AG08395 (cell line): ENCODE results near the gene CLPSL1.

Source experiments
- DNase-seq: peaks from one replicate; pipeline ENCODE4 v3.0.0; 2012; ENCODE audit warnings: mixed read lengths, low spot score

Gene CLPSL1

DNA sequence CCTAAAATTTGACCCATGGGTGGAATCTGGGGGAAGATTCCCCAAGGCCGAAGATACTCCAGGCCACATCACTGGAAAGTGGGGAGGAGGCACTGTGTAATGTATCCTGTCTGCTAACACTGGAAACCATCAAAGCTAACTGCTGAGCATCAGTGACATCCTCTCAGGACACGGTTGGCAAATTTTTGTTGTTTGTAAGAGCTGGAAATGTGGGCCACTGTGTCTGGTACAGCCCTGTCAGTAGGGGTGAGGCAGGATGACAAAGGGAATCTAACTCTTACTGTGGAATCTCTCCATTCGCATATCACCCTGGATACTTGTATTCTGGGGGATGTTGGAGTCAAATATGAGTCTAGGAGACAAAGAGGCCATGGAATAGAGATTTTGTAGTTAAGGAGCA, 21.4 kb upstream of the CLPSL1 start:
- DNase-seq: no peak

DNA sequence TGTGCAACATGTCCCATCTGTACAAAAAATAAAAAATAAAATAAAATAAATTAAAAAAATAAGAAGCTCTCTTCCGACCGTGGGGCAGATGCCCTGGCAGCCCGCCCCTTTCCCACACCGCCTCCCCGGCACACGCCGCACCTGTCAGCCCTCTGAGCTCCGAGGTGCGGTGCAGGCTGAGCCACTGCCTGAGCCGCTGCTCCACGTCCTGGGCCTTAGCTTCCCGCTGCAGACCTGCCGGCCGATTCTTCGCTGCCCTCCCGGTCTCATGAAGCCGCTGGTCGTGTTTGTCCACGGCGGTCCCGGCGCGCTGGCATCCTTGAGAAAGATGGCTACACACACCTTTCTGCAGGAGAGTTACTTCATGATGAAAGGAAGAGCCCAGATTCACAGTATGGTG, 15.1 kb upstream of the CLPSL1 start:
- no peak for DNase-seq

DNA sequence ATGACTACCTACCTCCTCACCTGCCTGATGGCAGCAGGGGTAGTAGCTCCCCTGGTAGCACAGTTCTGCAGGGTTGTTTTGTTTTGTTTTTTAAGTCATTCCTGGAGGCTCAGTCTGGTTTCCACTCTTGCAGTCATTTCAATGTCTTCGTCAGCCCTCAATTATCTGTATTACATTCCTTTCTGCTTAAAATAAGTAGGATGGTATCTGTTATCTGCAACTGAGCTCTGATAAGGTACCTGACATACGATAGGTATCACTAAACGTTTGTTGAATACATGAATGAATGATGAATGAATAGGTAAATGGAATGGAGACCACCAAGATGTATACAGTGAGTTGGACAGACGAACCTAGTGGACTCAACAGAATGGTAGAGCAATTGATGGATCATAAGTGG, 11.6 kb upstream of the CLPSL1 start:
- DNase-seq: no peak

GRCh38 chr6:35771343-35771627, 9.5 kb upstream of the CLPSL1 start:
- DNase-seq: no peak

GRCh38 chr6:35774116-35774794, 6.6 kb upstream of the CLPSL1 start:
- no peak for DNase-seq

DNA sequence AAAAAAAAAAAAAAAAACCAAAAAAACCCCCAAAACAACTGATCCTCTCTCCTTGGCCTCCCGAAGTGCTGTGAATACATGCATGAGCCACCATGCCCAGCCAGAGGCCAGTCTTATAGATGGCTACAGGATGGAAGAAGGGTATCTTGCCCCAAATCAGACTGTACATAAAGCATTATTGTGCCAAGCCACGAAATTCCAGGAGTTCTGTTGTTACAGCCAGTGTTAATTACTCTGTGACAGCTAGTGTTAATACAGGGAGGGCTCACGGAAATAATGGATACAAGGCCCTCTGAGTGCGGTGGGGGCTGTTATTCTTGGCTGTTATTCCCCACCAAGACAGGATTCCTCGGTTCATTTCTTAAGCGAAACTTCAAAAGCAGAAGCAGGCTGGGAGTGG, 5.8 kb upstream of the CLPSL1 start:
- DNase-seq: no peak

DNA sequence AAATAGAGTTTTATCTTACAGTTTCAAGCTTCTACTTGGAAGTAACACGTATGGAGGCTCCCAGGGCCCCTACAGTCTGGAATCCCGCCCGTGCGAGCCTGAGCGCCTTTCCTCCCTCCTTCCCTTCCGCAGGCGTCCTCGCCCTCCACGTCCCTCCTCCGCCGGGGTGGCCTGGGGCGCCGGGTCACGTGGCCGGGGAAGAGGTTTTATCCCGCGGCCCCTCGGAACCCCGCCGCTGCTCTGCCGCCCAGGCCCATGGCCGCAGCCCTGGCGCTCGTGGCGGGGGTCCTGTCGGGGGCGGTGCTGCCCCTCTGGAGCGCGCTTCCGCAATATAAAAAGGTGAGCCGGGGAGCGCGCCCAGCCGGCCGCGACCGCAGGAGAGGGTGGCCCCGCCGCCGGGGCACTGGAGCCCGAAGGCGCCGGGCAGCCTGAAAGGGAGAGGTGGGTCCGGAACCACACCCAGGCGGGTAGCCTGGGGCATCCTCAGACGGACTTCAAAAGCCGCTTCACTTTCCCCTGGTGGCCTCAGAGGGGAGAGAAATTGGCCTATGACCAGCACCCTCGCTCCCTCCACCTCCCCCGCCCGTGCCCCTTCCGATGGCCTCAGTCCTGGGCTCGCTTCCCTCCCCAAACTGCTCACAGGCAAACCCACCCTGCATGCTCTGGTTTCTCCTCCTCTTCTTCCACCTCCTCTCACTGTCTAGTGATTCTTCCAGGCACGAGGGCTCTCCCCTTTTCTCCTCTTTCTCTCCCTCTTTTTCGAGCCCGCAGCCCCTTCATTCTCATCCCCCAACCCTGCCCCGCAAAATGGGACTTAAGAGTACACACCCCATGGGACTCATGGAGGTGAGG, 4.2 kb upstream of the CLPSL1 start, which contains the start of gene CLPSL2:
Gene CLPSL2, plus strand, starts transcription at position 235 of the 852 bp plus-strand sequence. Its CDS starts 21 bp downstream, at position 256.
- DNase-seq: no peak

DNA sequence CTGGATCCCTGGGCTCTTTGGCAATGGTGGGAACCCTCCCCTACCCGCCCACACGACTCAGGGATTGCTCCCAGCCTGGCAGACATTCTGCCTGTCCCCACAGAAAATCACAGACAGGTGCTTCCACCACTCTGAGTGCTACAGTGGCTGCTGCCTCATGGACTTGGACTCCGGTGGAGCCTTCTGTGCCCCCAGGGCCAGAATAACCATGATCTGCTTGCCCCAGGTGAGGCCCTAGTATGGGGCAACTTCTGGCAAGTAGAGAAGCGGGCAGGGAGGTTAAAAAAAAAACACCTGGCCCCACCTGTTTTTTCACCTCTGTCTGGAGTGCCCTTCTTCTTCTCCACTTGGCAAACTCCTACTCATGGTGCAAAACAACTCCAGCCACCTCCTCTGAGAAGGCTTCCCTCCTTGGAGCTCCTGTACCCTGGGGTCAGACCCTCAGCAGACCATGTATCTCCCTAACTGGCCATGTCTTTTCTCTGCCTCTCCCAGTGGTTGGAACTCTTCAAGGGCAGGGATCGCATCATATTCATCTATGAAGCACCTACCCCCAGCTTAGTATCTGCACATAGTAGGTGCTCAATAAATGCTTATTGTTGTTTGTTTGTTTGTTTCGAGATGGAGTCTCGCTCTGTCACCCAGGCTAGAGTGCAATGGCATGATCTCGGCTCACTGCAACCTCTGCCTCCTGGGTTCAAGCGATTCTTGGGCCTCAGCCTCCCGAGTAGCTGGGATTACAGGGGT, 3.3 kb upstream of the CLPSL1 start:
- no peak for DNase-seq

GRCh38 chr6:35778437-35778836, 2.4 kb upstream of the CLPSL1 start:
- no peak for DNase-seq

DNA sequence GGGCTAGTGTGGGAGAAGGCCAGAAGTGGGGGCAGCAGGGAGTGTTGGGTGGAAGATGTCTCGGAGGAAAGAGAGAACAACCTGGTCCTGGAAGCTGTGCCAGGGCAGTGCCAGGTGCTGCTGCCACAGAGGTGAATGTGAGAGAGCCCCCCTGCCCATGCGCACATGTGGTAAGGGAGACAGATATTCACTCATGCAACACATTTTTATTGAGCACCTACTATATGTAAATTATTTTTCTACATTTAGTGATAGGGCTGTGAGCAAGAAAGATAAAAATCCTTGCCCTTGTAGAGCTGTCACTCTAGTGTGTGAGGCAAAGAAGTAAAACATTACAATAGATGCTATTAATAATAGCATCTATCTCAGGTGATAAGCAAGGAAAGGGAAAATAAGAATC, 471 bp downstream of the CLPSL1 start:
- DNase-seq: no peak

GRCh38 chr6:35782424-35782823, 1.6 kb downstream of the CLPSL1 start:
- no peak for DNase-seq

GRCh38 chr6:35784200-35784599, 3.4 kb downstream of the CLPSL1 start:
- DNase-seq: no peak

GRCh38 chr6:35786272-35786671, 5.5 kb downstream of the CLPSL1 start:
- DNase-seq: no peak

DNA sequence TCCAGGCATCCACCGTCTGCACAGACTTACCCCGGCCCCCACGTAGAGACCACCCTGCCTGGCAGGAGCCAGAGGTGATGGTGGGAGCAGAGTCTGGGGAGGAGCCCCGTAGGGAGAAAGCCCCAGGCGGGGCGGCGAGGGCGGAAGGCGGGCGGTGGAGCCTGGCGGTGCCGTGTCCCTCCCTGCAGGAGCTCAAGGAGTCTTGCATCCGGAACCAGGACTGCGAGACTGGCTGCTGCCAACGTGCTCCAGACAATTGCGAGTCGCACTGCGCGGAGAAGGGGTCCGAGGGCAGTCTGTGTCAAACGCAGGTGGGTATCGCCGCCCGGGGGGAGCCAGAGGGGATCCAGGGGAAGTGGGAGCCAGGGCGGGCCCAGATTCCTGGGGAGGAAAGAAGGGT, 6.0 kb downstream of the CLPSL1 start:
- no peak for DNase-seq

DNA sequence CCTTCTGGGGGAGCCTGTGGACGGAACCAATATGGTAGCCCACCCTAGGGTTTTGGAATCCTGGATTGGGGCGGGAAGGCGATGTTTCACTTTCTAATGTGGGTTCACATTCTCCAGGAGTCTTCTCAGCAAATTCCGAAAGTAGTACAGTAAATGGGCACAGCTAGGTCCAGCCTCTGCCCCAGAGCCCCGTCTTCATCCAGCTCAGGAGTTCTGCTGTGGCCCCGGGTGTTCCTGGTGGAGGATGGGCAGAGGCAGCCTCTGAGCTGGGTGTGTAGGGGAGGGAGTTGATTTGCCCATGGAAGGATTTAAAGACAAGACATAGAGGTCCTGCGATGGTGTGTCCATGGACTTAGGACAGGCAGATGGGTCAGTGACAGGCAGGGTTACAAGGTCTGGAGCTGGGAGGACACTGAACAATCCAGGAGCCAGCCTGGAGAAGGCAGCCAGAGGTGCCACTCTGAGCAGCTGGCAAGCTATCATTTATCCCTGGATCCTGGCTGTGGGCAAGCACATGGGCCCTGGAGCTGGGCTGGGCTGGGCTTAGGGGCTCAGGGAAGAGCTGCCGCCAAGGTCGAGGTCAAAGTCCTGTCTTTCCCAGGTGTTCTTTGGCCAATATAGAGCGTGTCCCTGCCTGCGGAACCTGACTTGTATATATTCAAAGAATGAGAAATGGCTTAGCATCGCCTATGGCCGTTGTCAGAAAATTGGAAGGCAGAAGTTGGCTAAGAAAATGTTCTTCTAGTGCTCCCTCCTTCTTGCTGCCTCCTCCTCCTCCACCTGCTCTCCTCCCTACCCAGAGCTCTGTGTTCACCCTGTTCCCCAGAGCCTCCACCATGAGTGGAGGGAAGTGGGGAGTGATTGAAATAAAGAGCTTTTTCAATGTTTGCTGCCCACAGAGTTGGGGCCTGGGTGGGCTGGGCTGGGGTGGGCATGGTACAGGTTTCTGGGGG, 6.7 kb downstream of the CLPSL1 start:
- no peak for DNase-seq

DNA sequence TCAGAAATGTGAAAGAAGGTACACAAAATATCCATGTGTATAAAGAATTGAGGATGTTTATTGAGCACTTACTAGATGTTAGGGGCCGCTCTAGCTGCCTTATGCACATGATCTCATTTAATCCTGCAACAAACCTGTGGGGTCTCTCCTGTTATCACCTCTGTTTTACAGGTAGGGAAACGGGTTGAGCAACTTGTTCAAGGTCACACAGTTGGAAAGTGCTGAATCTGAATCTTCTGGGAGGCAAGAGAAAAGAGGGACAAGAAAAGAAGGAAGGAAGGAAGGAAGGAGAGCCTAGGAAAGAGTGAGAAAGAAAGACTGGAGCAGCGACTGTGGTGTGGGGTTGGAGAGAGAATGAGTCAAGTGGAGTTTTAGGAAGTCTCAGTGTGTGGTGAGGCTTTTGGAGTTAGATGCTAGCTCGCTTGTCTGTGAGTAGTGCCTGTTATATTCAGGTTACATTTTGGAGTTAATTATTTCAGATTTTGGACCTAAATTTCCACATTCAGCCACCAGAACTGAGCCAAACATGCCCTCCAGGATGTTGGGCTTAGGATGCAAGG, 7.7 kb downstream of the CLPSL1 start:
- DNase-seq: no peak

DNA sequence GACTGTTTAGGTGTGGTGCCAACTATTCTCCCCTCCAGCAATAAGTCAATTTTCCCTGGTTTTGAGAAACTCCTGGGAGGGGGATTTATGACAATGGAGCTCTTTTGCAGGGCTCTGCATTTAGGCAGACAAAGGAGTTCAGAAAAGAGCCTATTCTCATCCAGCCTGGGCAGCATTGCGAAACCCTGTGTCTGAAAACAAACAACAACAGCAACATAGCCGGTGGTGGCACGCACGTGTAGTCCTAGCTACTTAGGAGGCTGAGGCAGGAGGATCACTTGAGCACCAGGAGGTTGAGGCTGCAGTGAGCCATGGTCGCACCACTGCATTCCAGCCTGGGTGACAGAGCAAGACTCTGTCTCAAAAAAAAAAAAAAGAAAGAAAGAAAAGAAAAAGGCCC, 9.9 kb downstream of the CLPSL1 start:
- DNase-seq: no peak

GRCh38 chr6:35794536-35795452, 14.0 kb downstream of the CLPSL1 start:
- no peak for DNase-seq

GRCh38 chr6:35795453-35796071, 14.7 kb downstream of the CLPSL1 start:
- no peak for DNase-seq

- DNase-seq: no peak
These were observed 15.4 kb downstream of the CLPSL1 start for GRCh38 chr6:35796236-35796635.
